ENCODE measurements around the gene PLD6.

DNA sequence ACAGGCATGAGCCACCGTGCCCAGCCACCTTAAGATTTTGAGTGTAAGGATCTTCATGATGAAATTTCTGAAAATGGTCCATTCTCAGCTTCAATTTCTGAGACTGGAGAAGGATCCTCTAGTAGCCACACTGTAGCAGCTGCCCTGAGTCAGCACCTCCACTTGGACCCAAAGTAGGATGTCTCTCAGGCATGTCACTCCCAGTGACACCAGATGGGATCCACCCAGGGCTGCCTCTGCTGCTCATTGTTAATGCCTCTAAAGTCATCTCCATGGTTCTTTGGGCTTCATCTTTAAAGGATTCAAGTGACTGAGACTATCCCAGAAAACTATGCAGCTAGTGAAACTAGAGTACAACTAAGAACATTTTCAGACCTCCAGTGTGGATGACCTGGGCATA, 7.9 kb downstream of the PLD6 start:
- TF ChIP-seq CTCF (IDR thresholded peaks at IDR 0.05), result no peak
- TF ChIP-seq SIN3A (IDR thresholded peaks at IDR 0.05; ENCODE audit: borderline replicate concordance, insufficient read depth, low read depth, low read length), result no peak
- no peak for TF ChIP-seq POLR2AphosphoS5 (IDR thresholded peaks at IDR 0.05; ENCODE audit: low read depth, low read length)
- no peak for TF ChIP-seq REST (IDR thresholded peaks at IDR 0.05; ENCODE audit: insufficient read depth in 1 of 2, low read depth in 2 of 2, low read length in 1 of 2)
